GM12878 (cell line): ENCODE measurements around the gene NPIPA5.
"Not testable (repeated sequence)": the region's sequence is repeated elsewhere in the genome, so short reads cannot be mapped to it uniquely, and the experiment has no call there.

Experiments used
- CHD2 ChIP-seq: IDR thresholded peaks from 2 replicates; pipeline ENCODE4 v1.6.1; 2011; ENCODE audit warnings: low read depth, low read length, improper control_type of control experiment, borderline replicate concordance
- LARP7 ChIP-seq: fragments of 450-650 bp; IDR thresholded peaks from 2 replicates; pipeline ENCODE4 v1.6.1; 2017; ENCODE audit warnings: mild to moderate bottlenecking
- MTA2 ChIP-seq: fragments of 450-650 bp; IDR thresholded peaks from 2 replicates; pipeline ENCODE4 v1.6.1; 2016; ENCODE audit warnings: low read depth, mild to moderate bottlenecking, moderate library complexity
- POLR2A ChIP-seq: IDR thresholded peaks from 2 replicates; pipeline ENCODE4 v1.6.1; 2011; ENCODE audit warnings: low read depth, mild to moderate bottlenecking, low read length
- RAD51 ChIP-seq: fragments of 450-650 bp; IDR thresholded peaks from 2 replicates; pipeline ENCODE4 v1.6.1; 2016; ENCODE audit warnings: moderate library complexity, mild to moderate bottlenecking, inconsistent platforms

DNA sequence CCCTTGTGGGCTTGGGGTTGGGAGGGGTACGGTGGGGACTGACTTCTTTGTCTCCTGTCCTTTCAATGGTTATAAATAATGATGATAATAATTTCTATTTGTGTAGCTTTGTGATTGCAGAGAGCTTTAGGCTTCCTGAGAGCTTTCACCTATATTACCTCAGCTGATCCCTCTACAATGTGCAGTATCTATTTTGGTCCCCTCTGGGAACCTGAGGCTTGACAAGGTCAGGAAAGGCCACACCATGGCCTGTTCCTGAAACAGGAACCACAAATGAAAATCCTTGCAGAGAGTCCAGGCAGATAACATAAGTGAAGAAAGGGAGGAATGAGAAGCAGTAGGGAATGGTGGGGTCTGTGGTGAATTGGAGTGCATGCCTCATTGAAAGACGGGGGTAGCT, 42.5 kb downstream of the NPIPA5 start:
- TF ChIP-seq LARP7, CHD2, RAD51, POLR2A, MTA2: not testable (repeated sequence)
